ENCODE measurements around the gene SDK2. TPM values are rescaled to one million over a fixed set of nuclear protein-coding genes. Genes with fewer than 3 reads are reported as not detected.

SDK2 gene
- total RNA-seq, 3 donors from 2014 or later (not counting 1 experiment from before 2014, with no cell fraction given): 0.41 to 0.90 (median 0.49) TPM

DNA sequence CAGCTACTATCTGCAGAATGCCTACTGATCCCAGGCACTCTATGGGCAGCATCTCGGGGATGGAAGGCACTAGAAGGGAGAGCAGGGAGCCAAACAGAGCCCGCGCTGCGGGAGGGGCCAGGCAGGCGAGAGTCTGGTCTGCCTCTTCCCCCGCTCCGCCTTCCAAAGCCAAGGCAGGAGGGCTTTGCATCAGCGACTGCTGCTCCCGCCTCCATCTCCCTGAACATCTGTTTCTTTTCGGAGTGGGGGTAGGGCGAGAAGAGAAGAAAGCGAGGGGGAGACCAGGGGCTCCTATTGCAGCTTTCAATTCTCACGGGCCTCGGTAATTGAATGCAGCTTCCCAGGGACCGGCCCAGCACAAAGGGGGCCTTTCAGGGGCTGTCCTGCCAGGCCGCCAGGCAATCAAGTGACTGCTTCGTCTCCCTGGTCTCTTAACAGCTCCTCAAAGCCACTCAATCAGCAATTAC lies 301.0 kb downstream of the SDK2 start:
- intact Hi-C loops (cut with micrococcal nuclease): no loop called here
- Mint-ChIP-seq H3K27ac (no peak overlapping the region), H3K36me3 (no peaks in the 10 kb centered on the region), H3K4me3 (no peak overlapping the region), H3K9me3 (no peaks in the 10 kb centered on the region), H3K4me1 (peaks cover 0 to 4% of the 10 kb centered on the region in 2 donors), H3K27me3 (ENCODE audit: low read depth in 2 of 2) (no peaks in the 10 kb centered on the region)
- no peaks in the 10 kb centered on the region for H3K4me1 ChIP-seq (ENCODE audit: control insufficient read depth, insufficient read depth, low read length)
- H3K9me3 ChIP-seq (ENCODE audit: control insufficient read depth, insufficient read depth, low read length): no peaks in the 10 kb centered on the region
- no peak overlapping the region for H3K4me3 ChIP-seq (ENCODE audit: low read length)
- WGBS (ENCODE audit: insufficient coverage): 74% methylated on average over 16 of the region's 17 CpGs
- no peak for ATAC-seq
- H3K27me3 ChIP-seq (ENCODE audit: control insufficient read depth, insufficient read depth, low read length): no peaks in the 10 kb centered on the region
- TF ChIP-seq, protein P1, sequence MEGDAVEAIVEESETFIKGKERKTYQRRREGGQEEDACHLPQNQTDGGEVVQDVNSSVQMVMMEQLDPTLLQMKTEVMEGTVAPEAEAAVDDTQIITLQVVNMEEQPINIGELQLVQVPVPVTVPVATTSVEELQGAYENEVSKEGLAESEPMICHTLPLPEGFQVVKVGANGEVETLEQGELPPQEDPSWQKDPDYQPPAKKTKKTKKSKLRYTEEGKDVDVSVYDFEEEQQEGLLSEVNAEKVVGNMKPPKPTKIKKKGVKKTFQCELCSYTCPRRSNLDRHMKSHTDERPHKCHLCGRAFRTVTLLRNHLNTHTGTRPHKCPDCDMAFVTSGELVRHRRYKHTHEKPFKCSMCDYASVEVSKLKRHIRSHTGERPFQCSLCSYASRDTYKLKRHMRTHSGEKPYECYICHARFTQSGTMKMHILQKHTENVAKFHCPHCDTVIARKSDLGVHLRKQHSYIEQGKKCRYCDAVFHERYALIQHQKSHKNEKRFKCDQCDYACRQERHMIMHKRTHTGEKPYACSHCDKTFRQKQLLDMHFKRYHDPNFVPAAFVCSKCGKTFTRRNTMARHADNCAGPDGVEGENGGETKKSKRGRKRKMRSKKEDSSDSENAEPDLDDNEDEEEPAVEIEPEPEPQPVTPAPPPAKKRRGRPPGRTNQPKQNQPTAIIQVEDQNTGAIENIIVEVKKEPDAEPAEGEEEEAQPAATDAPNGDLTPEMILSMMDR (IDR thresholded peaks at IDR 0.05): no peak
- H3K27ac ChIP-seq (ENCODE audit: low read length): no peak overlapping the region
- no peaks in the 10 kb centered on the region for H3K36me3 ChIP-seq (ENCODE audit: control insufficient read depth, insufficient read depth, low read length)
- no peak for DNase-seq

DNA sequence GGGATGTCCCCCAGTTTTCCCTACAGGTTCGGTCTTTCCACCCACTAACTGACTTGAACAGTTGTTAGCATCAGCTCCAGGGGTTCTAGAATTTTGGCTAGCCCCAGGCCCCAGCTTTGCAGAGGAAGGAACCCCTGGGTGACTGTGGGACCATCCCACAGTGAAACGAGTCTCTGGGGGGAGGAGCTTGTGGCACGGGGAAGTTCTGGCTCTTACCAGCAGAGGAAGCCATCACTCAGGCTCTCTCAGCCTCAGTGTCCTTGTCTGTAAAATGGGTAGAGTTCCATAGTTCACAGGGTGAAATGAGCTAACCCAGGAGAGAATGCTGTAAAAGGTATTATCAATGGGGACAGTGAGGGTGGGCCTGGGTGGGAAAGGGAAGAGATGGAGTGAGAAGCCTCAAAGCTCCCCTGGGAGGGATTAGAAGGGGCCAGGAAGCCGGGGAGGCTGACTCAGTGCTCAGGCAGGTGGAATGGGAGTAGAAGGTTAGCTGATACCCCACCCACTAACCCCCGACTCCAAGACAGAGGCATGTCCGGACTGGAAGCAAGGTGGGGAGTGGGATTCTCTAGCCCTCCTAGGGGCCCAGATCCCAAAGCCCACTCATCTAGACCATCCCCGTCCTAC lies 301.6 kb downstream of the SDK2 start:
- Histone ChIP-seq H3K27me3 (ENCODE audit: control insufficient read depth, insufficient read depth, low read length) (no peaks in the 10 kb centered on the region), H3K36me3 (ENCODE audit: control insufficient read depth, insufficient read depth, low read length) (no peaks in the 10 kb centered on the region), H3K4me3 (ENCODE audit: low read length) (no peak overlapping the region), H3K27ac (ENCODE audit: low read length) (no peak overlapping the region), H3K4me1 (ENCODE audit: control insufficient read depth, insufficient read depth, low read length) (no peaks in the 10 kb centered on the region), H3K9me3 (ENCODE audit: control insufficient read depth, insufficient read depth, low read length) (no peaks in the 10 kb centered on the region)
- Mint-ChIP-seq H3K4me3 (no peak overlapping the region), H3K9me3 (no peaks in the 10 kb centered on the region), H3K27ac (no peak overlapping the region), H3K4me1 (peaks cover 0 to 4% of the 10 kb centered on the region in 2 donors), H3K27me3 (ENCODE audit: low read depth in 2 of 2) (no peaks in the 10 kb centered on the region), H3K36me3 (no peaks in the 10 kb centered on the region)
- ATAC-seq (no peak), DNase-seq (no peak)
- 69% methylated on average over 6 of the region's 7 CpGs for WGBS (ENCODE audit: insufficient coverage)
- intact Hi-C loops (cut with micrococcal nuclease): no loop called here
- TF ChIP-seq, protein P1 (IDR thresholded peaks at IDR 0.05): no peak

DNA sequence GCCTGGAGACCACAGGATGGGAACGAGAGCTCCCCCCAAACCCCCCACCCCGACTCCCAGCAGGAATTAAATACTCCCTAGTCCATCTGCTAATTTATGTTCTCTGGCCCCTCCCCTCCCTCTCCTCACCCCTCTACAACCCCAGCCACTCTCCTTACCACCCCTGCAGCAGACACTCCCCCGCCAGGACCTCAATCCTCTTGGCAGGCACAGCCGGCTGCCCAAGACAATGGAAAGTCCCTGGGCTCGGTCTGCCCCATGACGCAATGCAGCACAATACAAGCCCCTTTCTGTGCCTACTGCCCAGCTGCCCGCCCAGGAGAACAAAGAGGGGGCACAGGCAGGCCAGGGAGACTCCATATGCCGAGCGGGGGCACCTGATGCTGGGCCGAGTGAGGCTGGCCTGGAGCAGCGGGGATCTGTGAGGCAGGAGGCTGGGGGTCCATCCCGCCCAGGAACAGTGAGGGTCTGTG lies 302.2 kb downstream of the SDK2 start:
- Mint-ChIP-seq H3K27me3 (ENCODE audit: low read depth in 2 of 2) (no peaks in the 10 kb centered on the region), H3K36me3 (no peaks in the 10 kb centered on the region), H3K4me1 (peaks cover 0 to 4% of the 10 kb centered on the region in 2 donors), H3K4me3 (no peak overlapping the region), H3K9me3 (no peaks in the 10 kb centered on the region), H3K27ac (no peak overlapping the region)
- H3K4me1 ChIP-seq (ENCODE audit: control insufficient read depth, insufficient read depth, low read length): no peaks in the 10 kb centered on the region
- H3K36me3 ChIP-seq (ENCODE audit: control insufficient read depth, insufficient read depth, low read length): no peaks in the 10 kb centered on the region
- 84% methylated on average over 12 of the region's 12 CpGs for WGBS (ENCODE audit: insufficient coverage)
- DNase-seq (no peak), ATAC-seq (no peak)
- intact Hi-C loops (cut with micrococcal nuclease): no loop called here
- H3K4me3 ChIP-seq (ENCODE audit: low read length): no peak overlapping the region
- TF ChIP-seq, protein P1 (IDR thresholded peaks at IDR 0.05): no peak
- no peak overlapping the region for H3K27ac ChIP-seq (ENCODE audit: low read length)
- no peaks in the 10 kb centered on the region for H3K27me3 ChIP-seq (ENCODE audit: control insufficient read depth, insufficient read depth, low read length)
- H3K9me3 ChIP-seq (ENCODE audit: control insufficient read depth, insufficient read depth, low read length): no peaks in the 10 kb centered on the region
